GM12878 (cell line): ENCODE data around the gene POP7. TPM values are rescaled to one million over a fixed set of nuclear protein-coding genes. Genes with fewer than 3 reads are reported as not detected.
"Not testable (repeated sequence)": the region's sequence is repeated elsewhere in the genome, so short reads cannot be mapped to it uniquely, and the experiment has no call there.

Source experiments
- ATAC-seq: fragments of 200-7000 bp; cut with Tn5 transposase; 3 replicates; pipeline ENCODE4 v1.9.1; 2020; ENCODE audit warnings: mild to moderate bottlenecking, moderate library complexity
- BruUV-seq: library from RNA; stranded (reverse); fragments of 400-500 nt; replicated peaks from 2 replicates; lab custom pipeline; 2021; lab: Mats Ljungman, UMichigan
- CTCF ChIA-PET: fragments of 300-600 bp; sonication (Branson Sonifier 250); formaldehyde crosslinking; extraction: SDS; loops from one replicate; lab custom pipeline; 2021; ENCODE audit warnings: inconsistent platforms; lab: Yijun Ruan, JAX
- POLR2A ChIA-PET: fragments of 350-600 bp; formaldehyde crosslinking; extraction: SDS; loops from one replicate; lab custom pipeline; 2021; ENCODE audit warnings: inconsistent platforms; lab: Charles Lee
- RAD21 ChIA-PET: fragments of 300-600 bp; sonication (Branson Sonifier 250); formaldehyde crosslinking; loops from one replicate; lab custom pipeline; 2023; ENCODE audit warnings: antibody characterized with exemption; ENCODE audit not compliant: unreplicated experiment; lab: Charles Lee
- SMC1A ChIA-PET: fragments of 300-600 bp; sonication (Branson Sonifier 250); formaldehyde crosslinking; loops from one replicate; lab custom pipeline; 2023; ENCODE audit not compliant: unreplicated experiment, uncharacterized antibody; lab: Charles Lee
- DNase-seq: peaks from one replicate; pipeline ENCODE4 v3.0.0-alpha.2; 2011; ENCODE audit warnings: low read depth, low spot score
- FAIRE-seq: peaks from 3 replicates; lab custom pipeline; 2011; peaks lifted over from hg19 to GRCh38; lab: Jason Lieb, UNC
- H2AFZ ChIP-seq: 2 replicates; pipeline ENCODE4 v1.6.0; 2011; ENCODE audit warnings: low read depth, low read length, control low read depth; ENCODE audit not compliant: control insufficient read depth
- H3K27ac ChIP-seq: 2 replicates; pipeline ENCODE4 v1.5.1; 2011; ENCODE audit warnings: control low read depth; ENCODE audit not compliant: control insufficient read depth, insufficient read depth
- H3K27me3 ChIP-seq, 2 experiments: replicated peaks in 1 of 2; 2 replicates each; pipeline versions ENCODE4 v1.6.0 to v1.6.1; 2011; ENCODE audit warnings: low read length in 1 of 2; ENCODE audit not compliant: control insufficient read depth in 2 of 2, insufficient read depth in 2 of 2
- H3K36me3 ChIP-seq, 2 experiments: 2 replicates each; pipeline ENCODE4 v1.5.1; 2011; ENCODE audit warnings: low read length in 1 of 2; ENCODE audit not compliant: control insufficient read depth in 2 of 2, insufficient read depth in 2 of 2
- H3K4me1 ChIP-seq: 2 replicates; pipeline ENCODE4 v1.6.1; 2011; ENCODE audit warnings: mild to moderate bottlenecking, low read length, moderate library complexity, mixed read lengths; ENCODE audit not compliant: control insufficient read depth, insufficient read depth
- H3K4me2 ChIP-seq: 2 replicates; pipeline ENCODE4 v1.6.0; 2011; ENCODE audit warnings: control low read depth; ENCODE audit not compliant: control insufficient read depth, insufficient read depth
- H3K4me3 ChIP-seq: fragments of 200-600 bp; sonication (generic); 2 replicates; pipeline ENCODE4 v1.5.1; 2016
- H3K79me2 ChIP-seq: 2 replicates; pipeline ENCODE4 v1.6.0; 2011; ENCODE audit warnings: low read length; ENCODE audit not compliant: control insufficient read depth, insufficient read depth
- H3K9ac ChIP-seq: 2 replicates; pipeline ENCODE4 v1.8.0; 2011; ENCODE audit warnings: low read length, control low read depth, mixed read lengths; ENCODE audit not compliant: control insufficient read depth, insufficient read depth
- H3K9me3 ChIP-seq: replicated peaks from 3 replicates; pipeline ENCODE4 v1.5.1; 2011; ENCODE audit warnings: mild to moderate bottlenecking, low read length; ENCODE audit not compliant: control insufficient read depth, insufficient read depth
- H4K20me1 ChIP-seq: 2 replicates; pipeline ENCODE4 v1.6.0; 2011; ENCODE audit not compliant: control insufficient read depth, insufficient read depth
- ATF7 ChIP-seq: fragments of 450-650 bp; IDR thresholded peaks from 2 replicates; pipeline ENCODE4 v1.6.1; 2016; ENCODE audit warnings: low read depth, mild to moderate bottlenecking
- BCL3 ChIP-seq: IDR thresholded peaks from 2 replicates; pipeline ENCODE4 v1.6.1; 2011; ENCODE audit warnings: borderline replicate concordance, low read depth, mild to moderate bottlenecking, moderate library complexity, low read length; ENCODE audit not compliant: insufficient read depth, poor library complexity, severe bottlenecking
- CEBPZ ChIP-seq: fragments of 150-350 bp; IDR thresholded peaks from 2 replicates; pipeline ENCODE4 v1.6.1; 2016; ENCODE audit warnings: low read depth, low read length
- IRF5 ChIP-seq: fragments of 450-650 bp; IDR thresholded peaks from 2 replicates; pipeline ENCODE4 v1.6.1; 2017; ENCODE audit warnings: borderline replicate concordance
- KDM1A ChIP-seq: fragments of 200-600 bp; sonication (generic); IDR thresholded peaks from 2 replicates; pipeline ENCODE4 v1.6.1; 2016; ENCODE audit warnings: borderline replicate concordance
- NFYA ChIP-seq: IDR thresholded peaks from 2 replicates; pipeline ENCODE4 v1.6.1; 2011; ENCODE audit warnings: low read depth, mild to moderate bottlenecking, low read length, improper control_type of control experiment, borderline replicate concordance
- NR2C1 ChIP-seq: fragments of 450-650 bp; IDR thresholded peaks from 2 replicates; pipeline ENCODE4 v1.6.1; 2017; ENCODE audit warnings: antibody characterized with exemption, mild to moderate bottlenecking, moderate library complexity
- TAF1 ChIP-seq: IDR thresholded peaks from 2 replicates; pipeline ENCODE4 v1.6.1; 2011; ENCODE audit warnings: mild to moderate bottlenecking, low read depth, low read length, borderline replicate concordance
- YBX1 ChIP-seq: fragments of 450-650 bp; IDR thresholded peaks from 2 replicates; pipeline ENCODE4 v1.6.1; 2016; ENCODE audit warnings: antibody characterized with exemption
- WGBS: methylation state at CpG from one replicate; pipeline ENCODE4 v1.1.6; 2016; ENCODE audit warnings: low lambda C conversion rate; ENCODE audit not compliant: insufficient replicate concordance, insufficient coverage; ENCODE audit errors: missing lambda C conversion rate; 5-methylcytosine and 5-hydroxymethylcytosine counted together
- in situ Hi-C: fragments of 300-500 bp; cut with MboI; formaldehyde crosslinking; loops from 9 replicates; pipeline ENCODE4 v1.14.3; 2018; ENCODE audit warnings: mixed read lengths
- intact Hi-C: fragments of 100-400 bp; cut with micrococcal nuclease; formaldehyde crosslinking; loops from one replicate; pipeline ENCODE4 v1.14.2; 2022; ENCODE audit not compliant: unreplicated experiment
- polyA plus RNA-seq, 11 experiments: library from polyadenylated mRNA; depleted of rRNA in 4 of 11; unstranded in 6 of 11; stranded (reverse) in 5 of 11; fragments of >200 nt; fragmentation: Nextera tagmentation in 4 of 11; fragmentation: Illumina TruSeq in 1 of 11; extraction: Ambion mirVana in 4 of 11; extraction: Trizol in 1 of 11; gene quantifications; 1 replicate in 1 of 11; 2 replicates in 10 of 11; pipeline versions ENCODE4 v1.2.1 to v1.2.3, GENCODE V29; 2011 to 2016; ENCODE audit warnings: inconsistent platforms in 2 of 11, missing spikeins in 2 of 11, low read depth in 1 of 11
- total RNA-seq, 4 experiments: library from RNA; depleted of rRNA in 3 of 4; stranded (reverse); fragments of >200 nt in 3 of 4; fragmentation: Illumina TruSeq in 1 of 4; extraction: Trizol in 1 of 4; gene quantifications; 2 replicates each; pipeline versions ENCODE4 v1.2.1 to v1.2.3, GENCODE V29; 2013 to 2021

Gene POP7
- total and polyA plus RNA-seq, 10 of the 15 experiments (the other 5 are each of a cell fraction or from before 2014, with no cell fraction given), result 12.1 to 148 (median 51.7) TPM

- TF ChIP-seq NFYA (no peak), YBX1 (no peak), TAF1 (no peak)
These were observed 9.8 kb upstream of the POP7 start (continued) for GRCh38 chr7:100696123-100696521.

- Histone ChIP-seq H3K27me3 (no peaks in the 10 kb centered on the region), H4K20me1 (no peaks in the 10 kb centered on the region), H3K9ac (no peak overlapping the region)
- intact Hi-C loops, result loop anchor here (5.0 to 10.0 kb wide), 2 partner anchors 87 to 224 kb away; partner anchors contain the start of genes MOSPD3 and TSC22D4
- no peak for DNase-seq
- ChIA-PET CTCF (interaction anchor here (1.3 kb wide), 1 partner anchor 9 kb away, joined by 5 read pairs; no protein-coding TSS in a partner anchor), POLR2A (no interaction called here)
- BruUV-seq, result no TSS peak
- TF ChIP-seq IRF5, result no peak
- TF ChIP-seq BCL3, result peak; percentile 36
- TF ChIP-seq CEBPZ, result no peak
- no peak for TF ChIP-seq ATF7
- no peak for TF ChIP-seq KDM1A
- no peak for TF ChIP-seq NR2C1
- TF ChIP-seq, all 136 proteins: peak for 1
- RAD21 ChIA-PET, result no interaction called here
- Histone ChIP-seq H3K9me3 (no peaks in the 10 kb centered on the region), H3K4me2 (no peak overlapping the region), H3K4me1 (peaks cover 16% of the 10 kb centered on the region), H3K79me2 (no peaks in the 10 kb centered on the region), H3K36me3 (no peaks in the 10 kb centered on the region), H3K4me3 (no peak overlapping the region), H3K27ac (no peak overlapping the region), H2AFZ (no peak overlapping the region)
- 87% methylated on average over 5 of the region's 6 CpGs for WGBS
- ATAC-seq (no peak), FAIRE-seq (no peak)
- SMC1A ChIA-PET, result interaction anchor here (0.7 kb wide), 1 partner anchor 233 kb away, joined by 3 read pairs; no protein-coding TSS in a partner anchor
- in situ Hi-C loops, result loop anchor here (25.0 kb wide), 1 partner anchor 237 kb away; the partner anchor contains the start of gene SPACDR
These were observed 6.9 kb upstream of the POP7 start for GRCh38 chr7:100699018-100699417.

GRCh38 chr7:100701089-100701488, 4.8 kb upstream of the POP7 start:
- H3K27me3 ChIP-seq, H3K4me2 ChIP-seq, H3K9me3 ChIP-seq, H3K4me3 ChIP-seq, H3K4me1 ChIP-seq, H3K36me3 ChIP-seq, ATAC-seq, H3K27ac ChIP-seq, SMC1A ChIA-PET, BruUV-seq, H4K20me1 ChIP-seq, DNase-seq, intact Hi-C loops, FAIRE-seq, H3K79me2 ChIP-seq, H3K9ac ChIP-seq, H2AFZ ChIP-seq, POLR2A ChIA-PET: not testable (repeated sequence)
- 75% methylated on average over 3 of the region's 3 CpGs for WGBS
- in situ Hi-C loops, result loop anchor here (10.0 kb wide), 1 partner anchor 154 kb away; the partner anchor contains the start of gene SLC12A9
- ChIA-PET CTCF (interaction anchor here (1.2 to 1.7 kb wide), 4 partner anchors 10 to 136 kb away, joined by 3 to 5 read pairs (median 3); no protein-coding TSS in a partner anchor), RAD21 (interaction anchor here (0.7 kb wide), 1 partner anchor 9 kb away, joined by 6 read pairs; no protein-coding TSS in a partner anchor)
